GM18868 (cell line): Measurements from ENCODE around the gene DYNLL1.
"Not testable (repeated sequence)": the region's sequence is repeated elsewhere in the genome, so short reads cannot be mapped to it uniquely, and the experiment has no call there.

Experiments used
- ATAC-seq: cut with Tn5 transposase; IDR thresholded peaks from one replicate; pipeline ENCODE4 v1.9.1; 2021; ENCODE audit warnings: mild to moderate bottlenecking, moderate library complexity; ENCODE audit not compliant: unreplicated experiment

Gene DYNLL1

GRCh38 chr12:120473807-120474615, 21.9 kb upstream of the DYNLL1 start:
- no peak for ATAC-seq

GRCh38 chr12:120474616-120474960, 21.3 kb upstream of the DYNLL1 start:
- ATAC-seq = no peak

GRCh38 chr12:120475643-120476042, 20.3 kb upstream of the DYNLL1 start:
- no peak for ATAC-seq

- no peak for ATAC-seq
Measured at GRCh38 chr12:120479458-120479857, 16.5 kb upstream of the DYNLL1 start.

GRCh38 chr12:120480211-120480610, 15.7 kb upstream of the DYNLL1 start:
- no peak for ATAC-seq

- ATAC-seq = no peak
Measured at GRCh38 chr12:120481022-120481767, 14.7 kb upstream of the DYNLL1 start.

- ATAC-seq = no peak
Measured at GRCh38 chr12:120483621-120484020, 12.3 kb upstream of the DYNLL1 start.

GRCh38 chr12:120485961-120486881, 9.7 kb upstream of the DYNLL1 start:
- ATAC-seq = no peak

GRCh38 chr12:120487552-120487951, 8.4 kb upstream of the DYNLL1 start:
- not testable (repeated sequence) for ATAC-seq

GRCh38 chr12:120488057-120488640, 7.8 kb upstream of the DYNLL1 start:
- no peak for ATAC-seq

- no peak for ATAC-seq
Measured at GRCh38 chr12:120489018-120489417, 6.9 kb upstream of the DYNLL1 start.

GRCh38 chr12:120490325-120490724, 5.6 kb upstream of the DYNLL1 start:
- ATAC-seq = no peak

- no peak for ATAC-seq
Measured at GRCh38 chr12:120490833-120491512, 4.9 kb upstream of the DYNLL1 start.

- no peak for ATAC-seq
Measured at GRCh38 chr12:120495186-120495730, 655 bp upstream of the DYNLL1 start.

GRCh38 chr12:120496413-120497340, 764 bp downstream of the DYNLL1 start:
- no peak for ATAC-seq

- ATAC-seq = no peak
Measured at GRCh38 chr12:120497524-120498150, 1.7 kb downstream of the DYNLL1 start.

- no peak for ATAC-seq
Measured at GRCh38 chr12:120498870-120499515, 3.1 kb downstream of the DYNLL1 start.

GRCh38 chr12:120500581-120500980, 4.7 kb downstream of the DYNLL1 start:
- ATAC-seq = no peak
